Breast epithelium (tissue), 4 donors: Measurements from ENCODE around the gene PNP. TPM values are rescaled to one million over a fixed set of nuclear protein-coding genes. Genes with fewer than 3 reads are reported as not detected.

Experiments used
- DNase-seq, 2 donors: peaks; one replicate each; pipeline ENCODE4 v3.0.0-alpha.2; 2019; ENCODE audit warnings: low spot score in 2 of 2
- H3K27ac ChIP-seq, 2 donors: fragments of 200-600 bp; sonication (generic) in 1 of 2; one replicate each; pipeline ENCODE4 v1.5.1; 2016 to 2019; ENCODE audit warnings: mild to moderate bottlenecking in 1 of 2
- H3K27me3 ChIP-seq, 2 donors: fragments of 200-600 bp; sonication (generic) in 1 of 2; one replicate each; pipeline versions ENCODE4 v1.5.1 to v1.6.0; 2017 to 2019; ENCODE audit warnings: control low read depth in 1 of 2, mild to moderate bottlenecking in 1 of 2
- H3K36me3 ChIP-seq: fragments of 200-600 bp; one replicate; pipeline ENCODE4 v1.5.1; 2019
- H3K4me1 ChIP-seq, 2 donors: fragments of 200-600 bp; sonication (generic); one replicate each; pipeline ENCODE4 v1.5.1; 2016 to 2019; ENCODE audit warnings: control low read depth in 1 of 2
- H3K4me3 ChIP-seq, 3 donors: fragments of 200-600 bp; sonication (generic); 1 replicate in 2 of 3; 2 replicates in 1 of 3; pipeline ENCODE4 v1.5.1; 2016 to 2019; ENCODE audit warnings: mild to moderate bottlenecking in 3 of 3, moderate library complexity in 2 of 3
- H3K9me3 ChIP-seq, 2 donors: fragments of 200-600 bp; sonication (generic) in 1 of 2; one replicate each; pipeline ENCODE4 v1.5.1; 2016 to 2019; ENCODE audit warnings: control low read depth in 1 of 2
- POLR2A ChIP-seq: fragments of 450-650 bp; IDR thresholded peaks from one replicate; pipeline ENCODE4 v1.6.1; 2016; ENCODE audit warnings: antibody characterized with exemption, mild to moderate bottlenecking, moderate library complexity
- POLR2AphosphoS5 ChIP-seq, 3 donors: sonication (generic); formaldehyde crosslinking; IDR thresholded peaks; one replicate each; pipeline ENCODE4 v1.6.1; 2017; ENCODE audit warnings: antibody characterized with exemption in 3 of 3
- intact Hi-C: fragments of 100-400 bp; cut with DNase I; formaldehyde crosslinking; loops from one replicate; pipeline ENCODE4 v1.15.1; 2023; ENCODE audit warnings: low total_unique reads
- total RNA-seq, 3 donors: library from RNA; depleted of rRNA; stranded (reverse); fragments of >200 nt; gene quantifications; one replicate each; pipeline ENCODE4 v1.1.0, GENCODE V29; 2016
- TF ChIP-seq, protein P1 (sequence below), 3 donors: fragments of 450-650 bp; IDR thresholded peaks; one replicate each; pipeline ENCODE4 v1.5.1; 2016 to 2017; ENCODE audit warnings: antibody characterized with exemption in 3 of 3, mild to moderate bottlenecking in 3 of 3, moderate library complexity in 3 of 3

The PNP gene
- total RNA-seq, 3 donors from 2014 or later, result 26.4 to 60.0 (median 38.8) TPM

DNA sequence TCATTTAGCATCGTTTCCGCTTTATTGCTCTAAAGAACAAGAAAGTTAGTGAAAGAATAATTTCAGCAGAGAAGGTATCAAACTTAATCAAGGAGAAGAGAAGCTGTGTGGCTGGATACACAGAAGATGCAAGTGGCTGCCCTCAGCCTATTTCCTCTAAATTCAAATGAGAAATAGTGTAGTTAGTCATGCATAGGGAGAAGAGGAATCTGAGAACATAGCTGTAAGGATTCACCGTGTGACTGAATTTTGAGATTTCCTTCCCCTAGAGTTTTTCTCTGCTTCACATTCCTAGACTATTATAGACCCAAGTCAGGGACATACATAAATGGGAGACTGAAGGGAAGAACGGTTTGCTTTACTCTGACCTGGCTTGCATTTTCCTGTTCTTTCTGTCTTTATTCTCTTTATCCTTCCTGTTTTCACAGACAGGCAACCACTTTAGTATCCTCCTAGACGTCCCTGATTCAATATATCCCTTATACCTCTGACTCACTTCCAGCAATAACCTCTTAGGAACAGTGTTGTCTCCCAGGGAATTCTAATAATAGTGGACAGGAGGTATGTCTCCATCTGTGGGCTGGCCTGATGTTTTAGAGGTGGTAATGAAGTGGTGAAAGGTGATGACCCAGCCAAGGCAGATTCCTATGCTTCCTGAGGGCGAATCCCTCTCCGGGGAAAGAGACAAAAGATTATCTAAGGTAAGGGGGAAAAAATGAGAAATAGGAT is 43.1 kb downstream of the PNP start:
- H3K27me3 ChIP-seq, result no peaks in the 10 kb centered on the region
- no peaks in the 10 kb centered on the region for H3K9me3 ChIP-seq
- H3K27ac ChIP-seq, result no peak overlapping the region
- DNase-seq, result no peak
- no peak overlapping the region for H3K4me3 ChIP-seq
- TF ChIP-seq, protein P1, sequence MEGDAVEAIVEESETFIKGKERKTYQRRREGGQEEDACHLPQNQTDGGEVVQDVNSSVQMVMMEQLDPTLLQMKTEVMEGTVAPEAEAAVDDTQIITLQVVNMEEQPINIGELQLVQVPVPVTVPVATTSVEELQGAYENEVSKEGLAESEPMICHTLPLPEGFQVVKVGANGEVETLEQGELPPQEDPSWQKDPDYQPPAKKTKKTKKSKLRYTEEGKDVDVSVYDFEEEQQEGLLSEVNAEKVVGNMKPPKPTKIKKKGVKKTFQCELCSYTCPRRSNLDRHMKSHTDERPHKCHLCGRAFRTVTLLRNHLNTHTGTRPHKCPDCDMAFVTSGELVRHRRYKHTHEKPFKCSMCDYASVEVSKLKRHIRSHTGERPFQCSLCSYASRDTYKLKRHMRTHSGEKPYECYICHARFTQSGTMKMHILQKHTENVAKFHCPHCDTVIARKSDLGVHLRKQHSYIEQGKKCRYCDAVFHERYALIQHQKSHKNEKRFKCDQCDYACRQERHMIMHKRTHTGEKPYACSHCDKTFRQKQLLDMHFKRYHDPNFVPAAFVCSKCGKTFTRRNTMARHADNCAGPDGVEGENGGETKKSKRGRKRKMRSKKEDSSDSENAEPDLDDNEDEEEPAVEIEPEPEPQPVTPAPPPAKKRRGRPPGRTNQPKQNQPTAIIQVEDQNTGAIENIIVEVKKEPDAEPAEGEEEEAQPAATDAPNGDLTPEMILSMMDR (IDR thresholded peaks at IDR 0.05), result no peak
- no peak for TF ChIP-seq POLR2A
- TF ChIP-seq POLR2AphosphoS5 (IDR thresholded peaks at IDR 0.05), result no peak
- H3K4me1 ChIP-seq, result no peaks in the 10 kb centered on the region
- intact Hi-C loops, result no loop called here
- H3K36me3 ChIP-seq, result no peaks in the 10 kb centered on the region

DNA sequence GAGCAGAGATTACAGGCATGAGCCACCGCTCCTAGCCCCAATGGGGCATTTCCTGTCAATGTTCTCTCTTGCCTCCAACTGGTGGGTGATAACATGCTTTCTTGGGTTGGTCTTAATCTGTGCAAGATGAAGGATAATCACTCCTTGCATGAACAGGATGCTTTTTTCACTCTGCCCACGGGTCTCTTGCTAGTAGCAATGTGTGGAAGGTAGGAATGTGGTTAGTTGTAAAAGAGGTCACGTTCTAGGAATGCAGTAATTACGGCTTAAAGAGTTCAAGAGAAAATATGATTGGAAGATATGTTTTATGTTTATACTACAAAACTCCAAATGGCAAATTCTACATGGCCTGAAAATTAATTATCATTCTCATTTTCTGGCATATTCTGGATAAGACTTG is 46.6 kb downstream of the PNP start:
- intact Hi-C loops, result no loop called here
- H3K27ac ChIP-seq, result no peak overlapping the region
- H3K36me3 ChIP-seq, result no peaks in the 10 kb centered on the region
- no peak for TF ChIP-seq POLR2A
- TF ChIP-seq, protein P1 (IDR thresholded peaks at IDR 0.05), result no peak
- TF ChIP-seq POLR2AphosphoS5 (IDR thresholded peaks at IDR 0.05), result no peak
- no peak overlapping the region for H3K4me3 ChIP-seq
- no peaks in the 10 kb centered on the region for H3K4me1 ChIP-seq
- no peaks in the 10 kb centered on the region for H3K27me3 ChIP-seq
- no peaks in the 10 kb centered on the region for H3K9me3 ChIP-seq
- DNase-seq, result no peak

DNA sequence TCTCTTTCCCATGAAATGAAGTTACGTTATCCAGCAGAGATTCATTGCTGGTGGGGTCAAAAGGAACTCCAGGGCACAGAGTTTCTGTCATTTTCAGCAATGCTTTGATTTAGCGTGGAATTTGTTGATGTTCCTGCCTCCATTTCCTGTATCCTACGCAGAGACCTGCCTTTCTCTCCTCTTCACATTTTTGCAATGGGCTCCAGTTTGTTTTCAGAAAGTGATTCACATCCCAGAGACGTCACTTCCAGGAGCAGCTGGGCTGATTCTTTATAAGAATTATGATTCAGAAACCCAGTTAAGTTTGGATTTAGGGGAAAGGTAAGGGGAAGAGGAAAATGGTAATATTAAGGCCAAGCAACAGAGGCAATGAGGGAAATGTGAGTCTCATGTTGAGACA is 47.7 kb downstream of the PNP start:
- H3K27ac ChIP-seq, result peak overlapping the region in 1 of 2 donors; percentile 19
- H3K4me3 ChIP-seq, result no peak overlapping the region
- H3K36me3 ChIP-seq, result no peaks in the 10 kb centered on the region
- DNase-seq, result no peak
- H3K9me3 ChIP-seq, result no peaks in the 10 kb centered on the region
- TF ChIP-seq, protein P1 (IDR thresholded peaks at IDR 0.05), result no peak
- TF ChIP-seq POLR2AphosphoS5 (IDR thresholded peaks at IDR 0.05), result no peak
- no peak for TF ChIP-seq POLR2A
- H3K27me3 ChIP-seq, result no peaks in the 10 kb centered on the region
- no peaks in the 10 kb centered on the region for H3K4me1 ChIP-seq
- intact Hi-C loops, result no loop called here

DNA sequence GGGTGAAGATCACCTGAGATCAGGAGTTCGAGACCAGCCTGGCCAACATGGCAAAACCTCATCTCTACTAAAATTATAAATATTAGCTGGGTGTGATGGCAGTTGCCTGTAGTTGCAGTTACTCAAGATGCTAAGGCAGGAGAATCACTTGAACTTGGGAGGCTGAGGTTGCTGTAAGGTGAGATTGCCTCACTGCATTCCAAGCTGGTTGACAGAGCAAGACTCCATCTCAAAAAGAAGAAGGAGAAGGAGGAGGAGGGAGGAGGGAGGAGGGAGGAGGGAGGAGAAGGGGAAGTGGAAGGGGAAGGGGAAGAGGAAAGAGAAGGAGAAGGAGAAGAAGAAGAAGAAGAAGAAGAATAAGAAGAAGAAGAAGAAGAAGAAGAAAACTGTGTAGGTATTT is 53.1 kb downstream of the PNP start:
- no peak overlapping the region for H3K4me3 ChIP-seq
- H3K9me3 ChIP-seq, result no peaks in the 10 kb centered on the region
- intact Hi-C loops, result no loop called here
- H3K27me3 ChIP-seq, result peaks cover 0 to 3% of the 10 kb centered on the region in 2 donors
- no peak for DNase-seq
- TF ChIP-seq, protein P1 (IDR thresholded peaks at IDR 0.05), result no peak
- TF ChIP-seq POLR2A (no peak), POLR2AphosphoS5 (IDR thresholded peaks at IDR 0.05) (no peak)
- H3K27ac ChIP-seq, result no peak overlapping the region
- H3K36me3 ChIP-seq, result no peaks in the 10 kb centered on the region
- H3K4me1 ChIP-seq, result no peaks in the 10 kb centered on the region

DNA sequence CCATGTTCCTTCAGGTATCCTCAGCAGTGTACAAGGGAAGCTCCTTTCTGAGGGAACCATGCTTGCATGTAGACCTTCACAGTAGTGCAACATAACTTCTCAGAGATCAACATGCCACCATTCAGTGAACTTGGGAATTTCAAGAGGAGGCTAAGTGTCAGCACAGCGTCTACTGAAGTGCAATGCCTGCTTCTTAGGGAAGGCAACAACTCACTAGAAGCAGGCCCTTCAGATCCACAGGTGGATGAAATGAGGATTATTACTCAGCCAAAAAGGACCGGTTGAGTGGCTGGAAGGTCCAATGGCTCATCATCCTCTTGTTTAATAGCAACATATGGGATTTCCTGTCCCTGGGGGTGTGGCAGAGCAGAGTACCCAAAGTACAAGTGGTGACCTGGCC is 54.8 kb downstream of the PNP start:
- TF ChIP-seq, protein P1 (IDR thresholded peaks at IDR 0.05), result no peak
- no peak for TF ChIP-seq POLR2A
- TF ChIP-seq POLR2AphosphoS5 (IDR thresholded peaks at IDR 0.05), result no peak
- Histone ChIP-seq H3K9me3 (no peaks in the 10 kb centered on the region), H3K27ac (no peak overlapping the region), H3K27me3 (peaks cover 0 to 3% of the 10 kb centered on the region in 2 donors), H3K4me1 (no peaks in the 10 kb centered on the region), H3K36me3 (no peaks in the 10 kb centered on the region), H3K4me3 (no peak overlapping the region)
- intact Hi-C loops, result no loop called here
- DNase-seq, result no peak

Other genes starting within 250 kb of the PNP start
- gene OR11H6, start 245.7 kb upstream of the PNP start, total RNA-seq, result not detected
- not detected for gene OR11H7, start 240.4 kb upstream of the PNP start, total RNA-seq
- not detected for gene OR11H4, start 230.1 kb upstream of the PNP start, total RNA-seq
- 10 to 100 TPM; 10.1 to 21.0 (median 16.2) TPM for gene TTC5, start 163.5 kb upstream of the PNP start, total RNA-seq
- 10 to 100 TPM; 65.8 to 78.3 (median 65.9) TPM for gene CCNB1IP1, start 136.1 kb upstream of the PNP start, total RNA-seq
- 10 to 100 TPM; 14.7 to 20.0 (median 17.9) TPM for gene PARP2, start 125.8 kb upstream of the PNP start, total RNA-seq
- gene TEP1, start 55.9 kb upstream of the PNP start, total RNA-seq, result 10 to 100 TPM; 21.3 to 34.5 (median 27.2) TPM
- under 1 TPM; 0.29 to 0.64 (median 0.33) TPM for gene KLHL33, start 33.2 kb upstream of the PNP start, total RNA-seq
- 10 to 100 TPM; 38.1 to 66.9 (median 57.5) TPM for gene OSGEP, start 14.6 kb upstream of the PNP start, total RNA-seq
- gene APEX1, start 14.2 kb upstream of the PNP start, total RNA-seq, result 100 to 1,000 TPM; 129 to 165 (median 150) TPM
- gene PIP4P1, start 8.0 kb upstream of the PNP start, total RNA-seq, result 10 to 100 TPM; 23.6 to 34.1 (median 29.9) TPM
- gene RNASE10, start 36.1 kb downstream of the PNP start, total RNA-seq, result not detected
- not detected for gene RNASE9, start 91.6 kb downstream of the PNP start, total RNA-seq
- not detected for gene RNASE11, start 118.6 kb downstream of the PNP start, total RNA-seq
- gene RNASE12, start 122.0 kb downstream of the PNP start, total RNA-seq, result not detected
- not detected for gene OR6S1, start 172.3 kb downstream of the PNP start, total RNA-seq
- 100 to 1,000 TPM; 165 to 367 (median 177) TPM for gene RNASE4, start 215.2 kb downstream of the PNP start, total RNA-seq
- gene ANG, start 219.4 kb downstream of the PNP start, total RNA-seq, result 10 to 100 TPM; 49.2 to 59.8 (median 55.5) TPM